ENCODE data around the gene SLC22A5. TPM values are rescaled to one million over a fixed set of nuclear protein-coding genes. Genes with fewer than 3 reads are reported as not detected.

SLC22A5 gene
- total and polyA plus RNA-seq, 11 donors: 7.5 to 50.1 (median 13.5) TPM

GRCh38 chr5:132391870-132392269, 22.4 kb downstream of the SLC22A5 start:
- Histone ChIP-seq H3K27me3 (no peaks in the 10 kb centered on the region), H3K4me3 (no peak overlapping the region), H3K27ac (no peak overlapping the region), H3K4me1 (peaks cover 0 to 42% (median 35%) of the 10 kb centered on the region in 12 donors), H3K9me3 (no peaks in the 10 kb centered on the region), H3K36me3 (peaks cover 0 to 46% (median 26%) of the 10 kb centered on the region in 9 donors)
- ATAC-seq (no peak), DNase-seq (no peak)
- TF ChIP-seq CTCF (IDR thresholded peaks at IDR 0.05) (no peak), POLR2A (IDR thresholded peaks at IDR 0.05) (no peak)
- intact Hi-C loops (cut with DNase I): loop anchor here in 1 of 10 donors (2.0 kb wide), 1 partner anchor 17 kb away; no protein-coding TSS in a partner anchor

GRCh38 chr5:132392411-132392810, 22.9 kb downstream of the SLC22A5 start:
- ATAC-seq (no peak), DNase-seq (no peak)
- 88 to 96% (median 93%) methylated on average over 8 of the region's 8 CpGs for WGBS, 4 donors
- Histone ChIP-seq H3K27ac (no peak overlapping the region), H3K27me3 (no peaks in the 10 kb centered on the region), H3K4me3 (no peak overlapping the region), H3K9me3 (no peaks in the 10 kb centered on the region), H3K36me3 (peaks cover 0 to 46% (median 26%) of the 10 kb centered on the region in 9 donors), H3K4me1 (peaks cover 0 to 37% (median 30%) of the 10 kb centered on the region in 12 donors)
- TF ChIP-seq POLR2A (IDR thresholded peaks at IDR 0.05) (no peak), CTCF (IDR thresholded peaks at IDR 0.05) (no peak)
- intact Hi-C loops (cut with DNase I): no loop called here

- Histone ChIP-seq H3K27me3 (no peaks in the 10 kb centered on the region), H3K4me1 (peaks cover 0 to 29% (median 22%) of the 10 kb centered on the region in 12 donors), H3K4me3 (no peak overlapping the region), H3K9me3 (no peaks in the 10 kb centered on the region), H3K27ac (no peak overlapping the region), H3K36me3 (peaks cover 0 to 46% (median 26%) of the 10 kb centered on the region in 9 donors)
- DNase-seq: no peak
- ATAC-seq: peak in 2 of 4 donors; percentile 10 to 21
- 86 to 92% (median 91%) methylated on average over 6 of the region's 6 CpGs for WGBS, 4 donors
- intact Hi-C loops (cut with DNase I): no loop called here
- TF ChIP-seq POLR2A (IDR thresholded peaks at IDR 0.05): no peak
These were observed 23.7 kb downstream of the SLC22A5 start for GRCh38 chr5:132392978-132393825.

GRCh38 chr5:132394667-132395259, 25.3 kb downstream of the SLC22A5 start:
- Histone ChIP-seq H3K36me3 (peaks cover 0 to 46% (median 26%) of the 10 kb centered on the region in 9 donors), H3K4me1 (peaks cover 0 to 13% (median 7%) of the 10 kb centered on the region in 12 donors), H3K27ac (peak overlapping the region in 1 of 12 donors; percentile 50), H3K4me3 (no peak overlapping the region), H3K27me3 (no peaks in the 10 kb centered on the region), H3K9me3 (no peaks in the 10 kb centered on the region)
- ATAC-seq: no peak
- intact Hi-C loops (cut with DNase I): no loop called here
- WGBS, 4 donors: 81 to 87% (median 83%) methylated on average over 4 of the region's 4 CpGs
- DNase-seq: no peak
- TF ChIP-seq POLR2A (IDR thresholded peaks at IDR 0.05): no peak
- no peak for TF ChIP-seq CTCF (IDR thresholded peaks at IDR 0.05)

Measured in heart left ventricle (tissue), 16 donors.